AG09319 (cell line): Measurements from ENCODE around the gene CCDC83.
A peak's percentile ranks its signal among the peaks of the same experiment; 100 is the strongest.

Experiments
- DNase-seq: peaks from one replicate; pipeline ENCODE4 v3.0.0-alpha.2; 2010; ENCODE audit warnings: low read depth; ENCODE audit errors: extremely low read depth
- CTCF ChIP-seq: IDR thresholded peaks from 2 replicates; pipeline ENCODE4 v1.5.1; 2011; ENCODE audit warnings: low read depth, mild to moderate bottlenecking, inconsistent platforms, low read length, moderate library complexity

The CCDC83 gene

DNA sequence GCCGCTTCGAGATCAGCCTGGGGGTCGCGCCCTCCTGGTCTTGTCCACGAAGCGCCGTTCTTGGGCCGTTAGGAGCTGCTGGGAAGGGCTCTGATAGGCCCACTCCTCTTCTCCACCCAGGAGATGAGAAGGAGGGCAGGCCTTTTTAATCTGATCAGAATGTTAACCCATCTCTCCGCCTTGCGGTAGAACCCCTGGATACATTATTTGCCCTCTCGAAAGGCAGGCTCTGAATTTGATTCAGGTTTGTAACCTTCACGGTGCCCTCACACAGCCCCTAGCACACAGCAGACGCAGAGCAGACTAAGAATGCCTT, at the start of gene CCDC83:
Gene CCDC83 (plus strand): TSS at position 43 of the 316 bp plus-strand sequence. CDS start 9,741 bp downstream, outside the sequence.
- no peak for TF ChIP-seq CTCF
- no peak for DNase-seq

DNA sequence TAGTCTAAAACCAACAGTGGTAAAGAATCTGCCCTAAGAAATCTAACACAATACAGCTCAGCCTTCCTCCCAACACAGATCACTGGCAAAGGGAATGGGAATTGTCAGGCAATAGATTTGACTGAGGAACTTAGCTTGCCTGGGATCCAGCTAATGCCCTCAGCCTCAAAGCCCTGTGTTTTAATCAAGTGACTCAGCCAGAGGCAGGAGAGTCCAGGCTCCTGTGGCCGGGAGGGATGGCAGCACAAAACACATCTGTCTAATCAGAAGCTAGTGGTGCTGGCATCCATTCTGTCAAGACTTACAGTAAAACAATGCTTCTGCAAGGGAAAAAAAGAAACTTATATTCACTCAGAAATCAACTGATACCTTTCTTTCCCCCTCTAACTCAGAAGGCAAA, 49.8 kb upstream of the CCDC83 start:
- DNase-seq, result no peak
- TF ChIP-seq CTCF, result no peak

GRCh38 chr11:85806016-85806415, 49.2 kb upstream of the CCDC83 start:
- TF ChIP-seq CTCF, result no peak
- no peak for DNase-seq

DNA sequence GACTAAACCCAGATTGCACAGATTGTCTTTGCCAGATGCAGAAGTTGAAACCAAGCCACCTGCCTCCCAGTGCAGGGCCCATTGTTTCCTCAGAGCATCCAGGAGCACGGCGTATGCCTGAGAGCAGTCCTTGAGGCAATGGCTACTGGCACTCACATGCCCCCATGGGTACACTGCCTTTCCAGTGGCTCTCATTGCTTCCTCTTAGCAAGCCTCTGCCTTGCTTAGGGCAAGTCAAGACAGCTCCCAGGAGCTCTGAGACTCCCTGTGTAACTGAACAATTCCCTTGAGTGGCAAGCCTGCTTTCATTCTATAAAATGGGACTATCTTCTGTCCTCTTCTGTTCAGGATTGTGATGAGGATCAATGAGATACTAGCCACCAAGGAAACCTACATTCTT, 48.3 kb upstream of the CCDC83 start:
- no peak for TF ChIP-seq CTCF
- no peak for DNase-seq

DNA sequence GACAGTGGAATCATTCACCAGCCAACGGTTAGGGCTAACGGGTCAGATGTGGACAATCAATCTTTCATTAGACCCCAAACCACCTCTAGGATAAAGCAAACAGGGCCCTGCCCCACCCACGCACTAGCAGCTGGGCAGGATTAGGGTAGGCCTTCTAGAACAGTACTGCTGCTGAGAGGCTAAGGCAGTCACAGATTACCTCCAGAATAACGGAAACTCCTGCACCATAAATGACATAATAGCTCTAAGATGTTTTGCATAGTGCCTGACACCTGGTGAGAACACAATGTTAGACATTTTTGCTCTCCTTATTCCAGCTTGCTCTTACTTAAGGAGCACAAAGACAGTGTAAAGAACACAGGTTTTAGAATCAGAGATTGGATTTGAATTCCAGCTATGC, 46.0 kb upstream of the CCDC83 start:
- TF ChIP-seq CTCF, result no peak

DNA sequence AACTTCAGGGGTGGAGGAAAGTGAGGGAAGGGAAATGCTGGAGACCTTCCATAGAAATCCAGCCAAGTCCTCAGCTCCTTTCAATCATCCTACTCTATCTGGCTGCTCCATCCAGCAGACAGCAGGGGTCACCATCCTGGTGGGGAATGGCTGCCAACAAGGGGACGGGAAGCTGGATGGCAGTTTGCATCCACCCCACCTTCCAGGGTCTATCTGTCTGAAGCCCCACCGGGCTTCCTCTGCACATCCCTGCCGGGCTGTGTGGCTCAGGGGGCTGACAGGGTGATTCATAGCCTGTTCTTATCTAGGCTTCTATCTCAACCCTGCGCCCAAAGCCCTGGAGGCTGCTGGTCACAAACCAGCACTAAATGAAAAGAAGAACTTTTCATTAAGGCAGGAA, 45.3 kb upstream of the CCDC83 start:
- no peak for DNase-seq

More for the DNA sequence above, 46.0 kb upstream of the CCDC83 start:
- no peak for DNase-seq

DNA sequence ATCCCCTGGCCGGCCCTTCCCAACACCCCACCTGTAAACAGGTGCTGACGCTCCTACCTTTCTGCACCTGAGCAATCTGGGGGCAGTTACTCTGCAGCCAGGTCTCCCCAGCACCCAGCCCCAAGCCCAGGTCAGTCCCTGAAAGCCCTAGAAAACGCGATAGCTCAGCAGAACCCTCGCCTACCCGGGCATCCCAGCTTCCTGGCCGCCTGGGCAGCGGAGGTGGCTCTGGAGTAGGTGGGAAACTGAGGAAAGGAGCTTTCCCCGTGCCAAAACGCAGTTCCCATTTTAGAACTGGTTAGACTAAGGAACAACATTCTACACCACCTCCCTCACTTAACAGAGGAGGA, 44.7 kb upstream of the CCDC83 start:
- DNase-seq, result no peak
- no peak for TF ChIP-seq CTCF

More for the DNA sequence above, 45.3 kb upstream of the CCDC83 start:
- TF ChIP-seq CTCF, result peak; percentile 40
